ENCODE measurements around the gene ELFN1.

DNA sequence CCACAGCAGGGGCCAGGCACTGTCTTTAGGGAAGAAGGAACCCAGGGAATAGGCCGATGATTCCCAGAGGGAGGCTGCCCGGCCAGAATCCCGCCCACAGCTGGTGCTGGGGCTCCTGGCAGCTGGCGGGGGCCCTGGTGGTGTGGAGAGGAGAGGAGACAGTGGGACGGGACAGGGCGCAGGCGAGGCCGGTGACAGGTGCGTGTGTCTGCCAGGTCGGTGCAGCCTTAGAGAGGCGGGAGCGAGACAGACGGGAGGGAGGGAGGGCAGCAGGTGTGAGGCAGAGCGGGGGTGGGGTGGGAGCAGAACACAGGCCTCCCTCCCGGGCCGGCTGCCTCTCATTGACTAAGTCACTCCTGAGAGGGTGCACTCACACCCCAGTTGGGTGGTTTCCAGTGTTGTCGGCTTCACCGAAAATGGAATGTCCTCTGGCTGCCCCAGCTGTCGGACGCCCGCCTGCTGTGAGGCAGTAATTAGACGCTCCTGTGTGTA, 55.2 kb downstream of the ELFN1 start:
- TF ChIP-seq TAF1 (IDR thresholded peaks at IDR 0.05; ENCODE audit: borderline replicate concordance, insufficient read depth, low read length) (no peak), POLR2AphosphoS5 (IDR thresholded peaks at IDR 0.05; ENCODE audit: low read depth, low read length) (no peak), FOXP2 (optimal IDR thresholded peaks at IDR 0.05; ENCODE audit: borderline replicate concordance, extremely low read depth, extremely low read length, insufficient read depth) (no peak)
